ENCODE measurements around the gene MTMR12.

The MTMR12 gene

GRCh38 chr5:32270946-32271345, 41.8 kb downstream of the MTMR12 start:
- DNase-seq: no peak

- DNase-seq: no peak
Observed at GRCh38 chr5:32270178-32270577, 42.6 kb downstream of the MTMR12 start.

GRCh38 chr5:32265902-32266301, 46.8 kb downstream of the MTMR12 start:
- no peak for DNase-seq

GRCh38 chr5:32264957-32265572, 47.7 kb downstream of the MTMR12 start:
- DNase-seq: no peak

GRCh38 chr5:32263684-32264083, 49.1 kb downstream of the MTMR12 start:
- DNase-seq: no peak

GRCh38 chr5:32261198-32261597, 51.5 kb downstream of the MTMR12 start:
- DNase-seq: no peak

GRCh38 chr5:32259033-32259432, 53.7 kb downstream of the MTMR12 start:
- DNase-seq: no peak

- DNase-seq: no peak
Observed at GRCh38 chr5:32258424-32258823, 54.3 kb downstream of the MTMR12 start.

GRCh38 chr5:32255540-32255900, 57.2 kb downstream of the MTMR12 start:
- no peak for DNase-seq

- DNase-seq: no peak
Observed at GRCh38 chr5:32254881-32255539, 57.7 kb downstream of the MTMR12 start.

- DNase-seq: no peak
Observed at GRCh38 chr5:32251871-32252458, 60.8 kb downstream of the MTMR12 start.

- DNase-seq: no peak
Observed at GRCh38 chr5:32249668-32250067, 63.1 kb downstream of the MTMR12 start.

GRCh38 chr5:32245742-32246141, 67.0 kb downstream of the MTMR12 start:
- DNase-seq: no peak

GRCh38 chr5:32244017-32244416, 68.7 kb downstream of the MTMR12 start:
- no peak for DNase-seq

- no peak for DNase-seq
Observed at GRCh38 chr5:32241034-32241783, 71.5 kb downstream of the MTMR12 start.

GRCh38 chr5:32239385-32239784, 73.4 kb downstream of the MTMR12 start:
- DNase-seq: no peak

- no peak for DNase-seq
Observed at GRCh38 chr5:32233696-32234447, 78.9 kb downstream of the MTMR12 start.

GRCh38 chr5:32233220-32233695, 79.5 kb downstream of the MTMR12 start:
- no peak for DNase-seq

GRCh38 chr5:32232441-32233219, 80.1 kb downstream of the MTMR12 start:
- peak; percentile 72 for DNase-seq

GRCh38 chr5:32231929-32232328, 80.8 kb downstream of the MTMR12 start:
- no peak for DNase-seq

- DNase-seq: no peak
Observed at GRCh38 chr5:32231241-32231640, 81.5 kb downstream of the MTMR12 start.

Measured in activated naive CD4-positive, alpha-beta T cell treated with anti-CD3 and anti-CD28 coated beads, Interleukin-2, amount 50 U/mL, for 16 hours (primary cell).